Measurements from ENCODE around the gene SGIP1.

SGIP1 gene

GRCh38 chr1:66533804-66534740 is at the start of gene SGIP1:
Gene SGIP1 (plus strand): TSS chr1:66534153. CDS start chr1:66534359, 206 bp downstream.
- DNase-seq (ENCODE audit: low spot score) = peak; percentile 31
- in situ Hi-C loops (cut with MboI; ENCODE audit: low sequenced_read_pairs, unreplicated experiment) = no loop called here
- no peak for TF ChIP-seq CTCF (IDR thresholded peaks at IDR 0.05; ENCODE audit: borderline replicate concordance, control extremely low read depth, extremely low read depth, insufficient read depth, missing control alignments)

DNA sequence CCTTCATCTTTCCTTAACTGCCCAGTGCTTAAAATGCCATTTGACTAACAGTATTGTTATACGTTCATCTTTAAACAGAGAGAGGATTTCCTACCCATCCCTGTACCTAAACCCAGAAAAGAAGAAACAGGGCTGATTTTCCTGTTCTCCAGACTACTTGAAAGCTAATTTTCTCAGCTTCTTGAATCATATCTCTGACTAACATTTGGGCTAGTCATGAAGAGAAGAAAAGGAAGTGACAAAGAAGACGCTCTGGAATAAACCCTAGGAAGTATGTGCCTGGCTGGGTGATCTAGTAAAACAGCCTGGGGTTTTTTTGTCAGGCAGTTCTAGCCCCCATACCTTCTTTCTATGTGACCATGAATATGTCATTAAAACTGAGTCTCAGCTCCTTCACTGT is 44.8 kb upstream of the SGIP1 start:
- DNase-seq (ENCODE audit: low spot score) = no peak
- no peak for TF ChIP-seq CTCF (IDR thresholded peaks at IDR 0.05; ENCODE audit: borderline replicate concordance, control extremely low read depth, extremely low read depth, insufficient read depth, missing control alignments)
- in situ Hi-C loops (cut with MboI; ENCODE audit: low sequenced_read_pairs, unreplicated experiment) = no loop called here

GRCh38 chr1:66489972-66490601 is 43.9 kb upstream of the SGIP1 start:
- no peak for TF ChIP-seq CTCF (IDR thresholded peaks at IDR 0.05; ENCODE audit: borderline replicate concordance, control extremely low read depth, extremely low read depth, insufficient read depth, missing control alignments)
- no peak for DNase-seq (ENCODE audit: low spot score)
- in situ Hi-C loops (cut with MboI; ENCODE audit: low sequenced_read_pairs, unreplicated experiment) = no loop called here

DNA sequence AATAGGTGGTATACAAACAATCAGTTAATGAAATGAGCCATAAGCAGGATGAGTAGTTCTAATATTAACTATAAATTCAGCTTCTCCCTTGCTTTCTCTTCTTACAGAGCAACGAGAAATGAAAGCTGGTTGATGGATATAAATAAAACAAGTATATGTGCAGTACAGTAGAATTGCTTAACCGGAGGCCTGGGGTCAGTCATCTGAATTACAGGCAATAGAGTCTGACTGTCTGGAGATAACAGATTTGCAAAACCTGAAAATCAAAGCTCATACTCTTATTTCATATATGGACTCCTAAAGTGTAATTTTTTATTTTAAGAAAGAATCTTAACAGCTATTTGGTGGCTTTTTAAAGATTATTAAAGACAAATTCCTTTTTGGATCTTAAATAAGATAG is 43.1 kb upstream of the SGIP1 start:
- TF ChIP-seq CTCF (IDR thresholded peaks at IDR 0.05; ENCODE audit: borderline replicate concordance, control extremely low read depth, extremely low read depth, insufficient read depth, missing control alignments) = no peak
- in situ Hi-C loops (cut with MboI; ENCODE audit: low sequenced_read_pairs, unreplicated experiment) = no loop called here
- DNase-seq (ENCODE audit: low spot score) = no peak

- in situ Hi-C loops (cut with MboI; ENCODE audit: low sequenced_read_pairs, unreplicated experiment) = no loop called here
- no peak for TF ChIP-seq CTCF (IDR thresholded peaks at IDR 0.05; ENCODE audit: borderline replicate concordance, control extremely low read depth, extremely low read depth, insufficient read depth, missing control alignments)
- no peak for DNase-seq (ENCODE audit: low spot score)
Measured at GRCh38 chr1:66492424-66492823, 41.5 kb upstream of the SGIP1 start.

DNA sequence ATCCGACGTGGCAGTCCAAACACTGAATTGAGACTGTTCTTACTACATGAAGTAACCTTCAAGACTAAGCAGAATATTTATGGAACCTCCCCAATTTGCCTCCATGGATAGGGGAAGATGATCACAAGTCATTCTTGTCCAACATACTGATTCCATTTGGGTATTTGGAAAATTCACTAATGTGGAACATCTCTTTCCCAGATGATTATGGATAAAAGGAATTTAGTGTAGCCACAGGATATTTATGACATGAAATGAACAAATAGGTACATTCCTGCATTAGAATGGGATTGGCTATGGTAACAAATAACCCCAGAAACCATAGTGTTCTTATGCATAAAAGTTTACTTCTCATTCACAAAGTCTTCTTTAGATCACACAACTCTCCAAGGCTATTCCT is 40.2 kb upstream of the SGIP1 start:
- no peak for DNase-seq (ENCODE audit: low spot score)
- in situ Hi-C loops (cut with MboI; ENCODE audit: low sequenced_read_pairs, unreplicated experiment) = no loop called here
- TF ChIP-seq CTCF (IDR thresholded peaks at IDR 0.05; ENCODE audit: borderline replicate concordance, control extremely low read depth, extremely low read depth, insufficient read depth, missing control alignments) = no peak

Data from GM13976 (cell line).